GM18870 (cell line): ENCODE results near the gene CASQ1.

Experiments
- ATAC-seq: cut with Tn5 transposase; IDR thresholded peaks from one replicate; pipeline ENCODE4 v1.9.1; 2021; ENCODE audit warnings: moderate library complexity; ENCODE audit not compliant: unreplicated experiment

CASQ1 gene

DNA sequence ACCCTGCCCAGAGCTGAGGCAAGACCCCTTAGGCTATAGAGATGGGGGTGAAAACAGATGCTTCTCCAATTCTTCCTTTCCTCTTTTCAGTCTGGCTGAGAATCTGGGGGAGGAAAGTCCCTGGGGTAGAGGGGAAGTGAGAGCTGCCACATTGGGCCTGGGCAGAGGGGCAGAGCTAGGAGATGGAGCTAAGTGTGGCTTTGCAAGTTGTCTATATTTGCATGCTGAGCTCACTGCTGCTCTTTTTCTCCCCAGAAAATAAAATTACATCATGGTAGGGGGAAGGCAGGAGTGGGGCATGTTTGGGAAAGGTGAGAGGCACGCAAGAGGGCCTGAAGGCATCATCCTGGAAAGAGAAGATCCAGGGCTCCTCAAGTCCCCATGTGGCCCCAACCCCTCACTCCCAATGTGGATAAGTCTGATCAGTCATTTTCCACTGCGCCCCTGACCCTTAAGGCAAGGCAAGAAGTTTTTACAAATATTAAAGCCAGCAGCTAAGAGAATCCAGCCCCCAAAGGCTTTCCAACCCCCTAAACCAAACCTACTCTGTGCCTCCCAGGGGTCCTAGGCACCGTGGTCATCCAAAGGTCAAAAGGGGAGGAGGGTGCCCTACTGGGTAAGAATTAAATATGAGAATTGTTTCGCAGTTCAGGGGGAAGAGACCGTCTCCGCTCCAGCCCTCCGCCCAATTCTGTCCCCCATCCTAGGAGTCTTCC, 14.3 kb downstream of the CASQ1 start:
- ATAC-seq: peak; percentile 76

DNA sequence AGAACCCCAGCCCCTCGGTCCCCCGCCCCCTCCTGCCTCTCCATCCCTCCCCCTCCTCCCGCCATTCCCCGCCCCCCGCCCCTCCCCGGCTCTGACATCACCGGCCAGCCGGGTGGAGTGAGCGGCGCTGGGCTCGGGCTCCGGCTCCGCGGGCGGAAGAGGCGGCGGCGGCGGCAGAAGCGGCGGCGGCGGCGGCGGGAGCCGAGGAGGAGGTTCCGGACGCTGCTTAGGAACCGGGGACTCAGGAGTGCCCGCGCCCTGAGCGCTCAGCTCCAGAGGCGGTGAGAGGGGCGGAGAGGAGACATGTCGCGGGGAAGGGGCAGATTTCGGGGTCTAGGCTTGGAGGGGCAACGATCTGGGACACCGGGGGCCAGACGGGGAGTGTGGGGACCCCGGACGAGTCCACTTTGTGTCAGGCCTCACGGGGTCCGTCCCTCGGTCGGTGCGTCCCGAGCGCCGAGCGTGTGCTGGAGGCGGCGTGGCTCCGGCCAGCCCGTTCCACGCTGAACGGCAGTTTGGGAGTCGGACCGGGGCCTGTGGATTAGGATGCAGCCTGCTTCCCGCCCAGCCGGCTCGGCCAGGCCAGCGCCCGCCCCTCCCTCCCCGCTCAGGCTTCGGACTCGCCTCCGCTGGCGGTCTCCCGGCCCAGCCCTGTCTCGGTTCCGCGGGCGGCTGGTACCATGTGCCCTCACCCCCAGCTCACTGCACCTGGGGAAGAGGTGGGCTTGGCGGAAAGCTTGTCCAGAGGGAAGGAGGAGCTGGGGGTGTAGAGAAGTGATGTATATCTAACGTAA, 15.1 kb downstream of the CASQ1 start, which contains the start of gene PEA15:
PEA15 (plus strand) TSS at position 143 of the 794 bp plus-strand sequence. CDS start 6,161 bp downstream, outside the sequence.
- no peak for ATAC-seq

- no peak for ATAC-seq
Measured at GRCh38 chr1:160206036-160206389, 15.6 kb downstream of the CASQ1 start.

- ATAC-seq: no peak
Measured at GRCh38 chr1:160206421-160207117, 16.2 kb downstream of the CASQ1 start.

GRCh38 chr1:160207118-160207650, 16.8 kb downstream of the CASQ1 start:
- no peak for ATAC-seq

GRCh38 chr1:160207771-160208556, 17.6 kb downstream of the CASQ1 start:
- ATAC-seq: no peak

DNA sequence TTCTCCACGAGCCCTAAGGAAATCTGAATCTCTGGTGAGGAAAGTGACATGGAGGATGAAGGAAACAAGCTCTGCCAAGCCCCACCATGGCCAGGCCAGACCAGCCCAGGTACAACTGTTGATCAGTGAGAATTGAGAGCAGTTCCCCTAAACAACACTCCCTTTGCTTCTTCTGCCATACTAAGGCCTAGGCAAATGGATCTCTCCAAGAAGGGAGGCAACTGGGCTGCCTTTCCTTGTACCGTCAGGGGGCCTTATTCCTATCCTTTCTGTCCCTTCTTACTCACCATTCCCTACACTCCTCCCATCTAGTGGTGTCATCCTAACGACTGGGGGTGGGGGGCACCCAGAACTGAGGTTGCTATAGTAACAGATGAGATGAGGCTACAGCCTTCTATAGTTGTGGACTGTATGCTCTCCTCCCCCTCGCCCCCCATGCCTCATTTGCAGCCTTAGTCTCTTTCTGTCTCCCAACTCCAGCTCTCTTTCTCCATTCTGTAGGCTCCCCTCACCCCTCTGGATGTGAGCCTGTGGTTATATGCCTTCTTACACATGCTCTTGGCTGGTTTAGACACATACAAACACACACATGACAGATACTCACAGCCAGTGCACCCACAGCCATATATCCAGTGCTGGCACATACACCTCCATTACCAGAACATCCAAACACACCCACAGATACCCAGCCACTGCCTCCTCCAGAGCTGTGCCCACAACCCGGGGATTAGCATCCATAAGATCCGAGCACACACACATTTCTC, 18.4 kb downstream of the CASQ1 start:
- ATAC-seq: no peak

- no peak for ATAC-seq
Measured at GRCh38 chr1:160209321-160210046, 19.1 kb downstream of the CASQ1 start.

GRCh38 chr1:160210561-160210960, 20.2 kb downstream of the CASQ1 start:
- no peak for ATAC-seq

DNA sequence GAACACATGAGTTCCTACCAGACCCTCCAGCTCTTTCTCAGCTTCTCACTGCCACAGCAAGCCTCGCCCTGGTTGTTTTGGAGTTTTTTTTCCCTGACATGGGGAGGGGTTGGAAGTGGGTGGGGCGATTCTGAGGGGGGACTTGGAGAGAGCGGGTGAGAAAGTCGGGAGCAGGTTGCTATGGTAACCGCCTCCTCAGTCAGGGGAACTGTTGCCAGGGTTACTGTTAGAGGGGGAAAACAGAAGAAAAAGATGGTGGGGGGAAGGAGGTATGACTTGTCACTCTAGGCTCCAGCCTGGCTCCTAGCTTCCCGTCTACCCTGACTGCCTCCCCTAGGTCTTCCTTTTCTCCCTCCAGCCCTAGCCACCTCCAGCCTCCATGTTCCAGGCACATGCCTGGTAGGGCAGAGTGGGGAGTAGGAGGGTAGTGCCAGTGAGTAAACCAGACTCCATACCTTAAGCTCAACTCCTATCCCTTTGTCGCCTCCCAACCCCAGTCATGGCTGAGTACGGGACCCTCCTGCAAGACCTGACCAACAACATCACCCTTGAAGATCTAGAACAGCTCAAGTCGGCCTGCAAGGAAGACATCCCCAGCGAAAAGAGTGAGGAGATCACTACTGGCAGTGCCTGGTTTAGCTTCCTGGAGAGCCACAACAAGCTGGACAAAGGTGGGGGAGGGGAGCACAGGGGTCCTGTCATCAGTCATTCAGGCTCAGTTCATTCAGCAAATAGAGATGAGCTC, 20.8 kb downstream of the CASQ1 start:
- no peak for ATAC-seq

DNA sequence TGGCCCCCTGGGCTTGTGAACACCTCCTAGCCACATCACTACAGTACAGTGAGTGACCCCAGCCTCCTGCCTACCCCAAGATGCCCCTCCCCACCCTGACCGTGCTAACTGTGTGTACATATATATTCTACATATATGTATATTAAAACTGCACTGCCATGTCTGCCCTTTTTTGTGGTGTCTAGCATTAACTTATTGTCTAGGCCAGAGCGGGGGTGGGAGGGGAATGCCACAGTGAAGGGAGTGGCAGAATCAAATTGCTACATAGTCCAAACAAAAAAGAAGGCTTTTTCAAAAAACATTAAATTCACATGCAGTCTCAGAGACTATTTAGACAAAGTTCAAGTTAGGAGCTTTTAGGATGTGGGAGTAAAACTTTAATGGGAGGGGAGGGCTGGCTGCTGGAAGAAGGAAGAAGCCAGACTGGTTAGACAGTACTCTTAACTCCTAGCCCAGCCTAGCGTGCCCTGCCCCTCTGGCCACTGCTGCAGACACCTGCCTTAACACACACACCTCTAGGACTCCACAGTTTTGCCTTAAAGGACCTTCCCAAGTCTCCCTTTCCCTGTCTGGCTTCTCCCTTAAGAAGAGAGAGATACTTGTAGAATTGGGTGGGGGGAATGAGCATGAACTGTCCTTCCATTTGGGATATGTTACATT, 24.2 kb downstream of the CASQ1 start:
- ATAC-seq: no peak

- no peak for ATAC-seq
Measured at GRCh38 chr1:160216301-160216700, 25.9 kb downstream of the CASQ1 start.

- ATAC-seq: no peak
Measured at GRCh38 chr1:160217481-160218051, 27.2 kb downstream of the CASQ1 start.

- no peak for ATAC-seq
Measured at GRCh38 chr1:160219062-160219929, 28.9 kb downstream of the CASQ1 start.

GRCh38 chr1:160220301-160220700, 29.9 kb downstream of the CASQ1 start:
- no peak for ATAC-seq

DNA sequence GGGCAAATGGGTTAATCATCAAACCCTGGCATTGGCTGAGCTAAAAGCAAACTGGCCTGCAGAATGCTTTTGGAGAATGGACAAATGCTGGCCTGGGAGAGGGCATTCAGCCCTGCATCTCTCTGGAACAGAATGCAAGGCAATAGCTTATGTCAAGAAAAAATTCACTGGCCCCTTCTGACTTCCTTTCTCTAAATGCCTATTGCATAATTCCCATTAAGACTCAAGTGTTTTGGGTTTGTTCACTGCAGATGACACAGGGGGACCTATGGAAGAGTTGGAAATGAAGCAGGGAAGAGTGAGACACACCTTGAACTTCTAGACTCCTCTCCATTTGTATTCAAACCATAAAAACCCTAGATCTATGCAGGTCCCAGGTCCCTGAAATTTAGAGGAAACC, 30.7 kb downstream of the CASQ1 start:
- no peak for ATAC-seq

DNA sequence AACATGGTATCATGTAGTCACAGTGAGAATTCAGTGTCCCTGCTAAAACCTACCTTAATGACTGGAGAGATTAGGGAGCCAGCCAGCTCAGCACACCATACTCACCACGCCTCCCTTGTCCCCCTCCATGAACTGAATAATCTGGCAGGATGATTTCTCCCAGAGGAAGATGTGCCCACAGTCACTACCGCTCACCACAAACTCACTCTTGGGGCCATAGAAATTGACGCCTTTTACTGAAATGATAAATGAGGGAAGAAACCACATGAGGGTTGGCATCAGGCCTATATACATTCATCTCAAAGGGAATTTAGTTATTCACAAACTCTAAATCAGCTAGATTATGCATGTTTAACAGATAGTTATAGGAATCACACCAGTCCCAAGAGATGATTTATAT, 32.2 kb downstream of the CASQ1 start:
- ATAC-seq: no peak
